NAMALWA (cell line): ENCODE data around the gene AUTS2.

Experiments used
- DNase-seq: peaks from one replicate; pipeline ENCODE4 v3.0.0-alpha.2; 2015; ENCODE audit warnings: low spot score

AUTS2 gene

GRCh38 chr7:69896121-69896520 is 297.8 kb downstream of the AUTS2 start:
- DNase-seq = no peak

- peak; percentile 89 for DNase-seq
Observed at GRCh38 chr7:69898189-69898588, 299.9 kb downstream of the AUTS2 start.

GRCh38 chr7:69903410-69903809 is 305.1 kb downstream of the AUTS2 start:
- no peak for DNase-seq

- peak; percentile 83 for DNase-seq
Observed at GRCh38 chr7:69906283-69906995, 308.2 kb downstream of the AUTS2 start.

- no peak for DNase-seq
Observed at GRCh38 chr7:69907720-69908119, 309.4 kb downstream of the AUTS2 start.

- DNase-seq = no peak
Observed at GRCh38 chr7:69908454-69908853, 310.2 kb downstream of the AUTS2 start.

- no peak for DNase-seq
Observed at GRCh38 chr7:69910150-69910549, 311.9 kb downstream of the AUTS2 start.

GRCh38 chr7:69911337-69911736 is 313.1 kb downstream of the AUTS2 start:
- no peak for DNase-seq

GRCh38 chr7:69912141-69912540 is 313.9 kb downstream of the AUTS2 start:
- DNase-seq = no peak

GRCh38 chr7:69912846-69913245 is 314.6 kb downstream of the AUTS2 start:
- no peak for DNase-seq

- DNase-seq = no peak
Observed at GRCh38 chr7:69919426-69920111, 321.3 kb downstream of the AUTS2 start.

- DNase-seq = no peak
Observed at GRCh38 chr7:69920797-69921196, 322.5 kb downstream of the AUTS2 start.

GRCh38 chr7:69922026-69922803 is 323.9 kb downstream of the AUTS2 start:
- peak; percentile 33 for DNase-seq

- no peak for DNase-seq
Observed at GRCh38 chr7:69927461-69927860, 329.2 kb downstream of the AUTS2 start.

- DNase-seq = no peak
Observed at GRCh38 chr7:69928621-69929020, 330.3 kb downstream of the AUTS2 start.

- DNase-seq = no peak
Observed at GRCh38 chr7:69929622-69930021, 331.3 kb downstream of the AUTS2 start.

GRCh38 chr7:69932034-69932628 is 333.9 kb downstream of the AUTS2 start:
- peak; percentile 70 for DNase-seq

- no peak for DNase-seq
Observed at GRCh38 chr7:69934144-69934903, 336.0 kb downstream of the AUTS2 start.

GRCh38 chr7:69935107-69935506 is 336.8 kb downstream of the AUTS2 start:
- DNase-seq = no peak

GRCh38 chr7:69937097-69937496 is 338.8 kb downstream of the AUTS2 start:
- DNase-seq = no peak

- DNase-seq = no peak
Observed at GRCh38 chr7:69939317-69939716, 341.0 kb downstream of the AUTS2 start.
